DND-41 (cell line): ENCODE measurements around the gene FOXJ3.
"Not testable (repeated sequence)": the region's sequence is repeated elsewhere in the genome, so short reads cannot be mapped to it uniquely, and the experiment has no call there.

Experiments
- ATAC-seq: fragments of 200-7000 bp; cut with Tn5 transposase; 3 replicates; pipeline ENCODE4 v1.9.1; 2021; ENCODE audit warnings: low read depth; ENCODE audit not compliant: insufficient read depth
- DNase-seq: peaks from one replicate; pipeline ENCODE4 v3.0.0-alpha.2; 2020
- H2AFZ ChIP-seq: 2 replicates; pipeline ENCODE4 v1.6.0; 2012; ENCODE audit warnings: low read depth, low read length
- H3K27ac ChIP-seq: 2 replicates; pipeline ENCODE4 v1.5.1; 2012; ENCODE audit warnings: low read length, inconsistent platforms
- H3K27me3 ChIP-seq: fragments of 200-600 bp; sonication (generic); 2 replicates; pipeline ENCODE4 v1.6.0; 2012; ENCODE audit warnings: low read length, mild to moderate bottlenecking, inconsistent platforms; ENCODE audit not compliant: insufficient read depth, poor library complexity
- H3K36me3 ChIP-seq: 2 replicates; pipeline ENCODE4 v1.5.1; 2012; ENCODE audit warnings: low read length, inconsistent platforms; ENCODE audit not compliant: insufficient read depth
- H3K4me1 ChIP-seq: 2 replicates; pipeline ENCODE4 v1.5.1; 2012; ENCODE audit warnings: mild to moderate bottlenecking, low read length; ENCODE audit not compliant: insufficient read depth
- H3K4me2 ChIP-seq: 2 replicates; pipeline ENCODE4 v1.6.0; 2012; ENCODE audit warnings: mild to moderate bottlenecking, moderate library complexity, low read length, inconsistent platforms; ENCODE audit not compliant: insufficient read depth
- H3K4me3 ChIP-seq, 2 experiments: fragments of 200-600 bp in 1 of 2; shearing (Covaris generic) in 1 of 2; 2 replicates each; pipeline ENCODE4 v1.5.1; 2012 to 2016; ENCODE audit warnings: inconsistent platforms in 2 of 2, low read length in 2 of 2, mild to moderate bottlenecking in 2 of 2, low read depth in 1 of 2, moderate library complexity in 1 of 2
- H3K79me2 ChIP-seq: 2 replicates; pipeline ENCODE4 v1.6.0; 2012; ENCODE audit warnings: low read length, inconsistent platforms; ENCODE audit not compliant: insufficient read depth
- H3K9ac ChIP-seq: 2 replicates; pipeline ENCODE4 v1.6.0; 2012; ENCODE audit warnings: low read depth, mild to moderate bottlenecking, inconsistent platforms, low read length, moderate library complexity
- H3K9me3 ChIP-seq: 2 replicates; pipeline ENCODE4 v1.5.1; 2012; ENCODE audit warnings: low read length, moderate library complexity, mild to moderate bottlenecking, inconsistent platforms; ENCODE audit not compliant: insufficient read depth, severe bottlenecking
- H4K20me1 ChIP-seq: 2 replicates; pipeline ENCODE4 v1.6.0; 2012; ENCODE audit warnings: low read length; ENCODE audit not compliant: insufficient read depth
- CTCF ChIP-seq: IDR thresholded peaks from 2 replicates; pipeline ENCODE4 v1.5.1; 2012; ENCODE audit warnings: borderline replicate concordance, low read length, moderate library complexity, mild to moderate bottlenecking; ENCODE audit not compliant: poor library complexity, severe bottlenecking; ENCODE audit errors: extremely low read depth
- EZH2 ChIP-seq: IDR thresholded peaks from 3 replicates; pipeline ENCODE4 v1.6.1; 2012; ENCODE audit warnings: borderline replicate concordance, low read depth, mild to moderate bottlenecking, moderate library complexity, low read length, inconsistent platforms; ENCODE audit not compliant: severe bottlenecking

FOXJ3 gene

GRCh38 chr1:42210421-42211133, 124.5 kb downstream of the FOXJ3 start:
- peaks cover 14% of the 10 kb centered on the region; the same call in 1 of the 2 replicates for H4K20me1 ChIP-seq
- no peak overlapping the region for H3K4me2 ChIP-seq
- H3K36me3 ChIP-seq: peaks cover 34% of the 10 kb centered on the region
- no peaks in the 10 kb centered on the region for H3K4me1 ChIP-seq
- H3K27me3 ChIP-seq: no peaks in the 10 kb centered on the region
- H3K79me2 ChIP-seq: peaks cover 69% of the 10 kb centered on the region
- H3K27ac ChIP-seq: no peak overlapping the region
- TF ChIP-seq EZH2: no peak
- TF ChIP-seq CTCF: no peak
- H3K4me3 ChIP-seq: no peak overlapping the region
- ATAC-seq (no peak), DNase-seq (no peak)
- H2AFZ ChIP-seq: no peak overlapping the region
- H3K9ac ChIP-seq: no peak overlapping the region
- H3K9me3 ChIP-seq: no peaks in the 10 kb centered on the region

- ATAC-seq (no peak), DNase-seq (no peak)
- no peaks in the 10 kb centered on the region for H3K4me1 ChIP-seq
- H3K4me3 ChIP-seq: no peak overlapping the region
- peaks cover 14% of the 10 kb centered on the region; the same call in 1 of the 2 replicates for H4K20me1 ChIP-seq
- no peak overlapping the region for H3K9ac ChIP-seq
- H3K27ac ChIP-seq: no peak overlapping the region
- H3K27me3 ChIP-seq: no peaks in the 10 kb centered on the region
- no peaks in the 10 kb centered on the region for H3K9me3 ChIP-seq
- peaks cover 40% of the 10 kb centered on the region for H3K36me3 ChIP-seq
- peaks cover 63% of the 10 kb centered on the region for H3K79me2 ChIP-seq
- no peak for TF ChIP-seq EZH2
- no peak for TF ChIP-seq CTCF
- no peak overlapping the region for H2AFZ ChIP-seq
- H3K4me2 ChIP-seq: no peak overlapping the region
Observed at GRCh38 chr1:42209526-42210251, 125.3 kb downstream of the FOXJ3 start.

- H3K9ac ChIP-seq, H3K4me1 ChIP-seq, H3K4me2 ChIP-seq, H3K27me3 ChIP-seq, H3K27ac ChIP-seq, H2AFZ ChIP-seq, H3K4me3 ChIP-seq, ATAC-seq, H3K9me3 ChIP-seq, DNase-seq: not testable (repeated sequence)
- Histone ChIP-seq H4K20me1 (peaks cover 14% of the 10 kb centered on the region; the same call in 1 of the 2 replicates), H3K36me3 (peaks cover 42% of the 10 kb centered on the region), H3K79me2 (peaks cover 40% of the 10 kb centered on the region)
Observed at GRCh38 chr1:42206930-42207329, 128.1 kb downstream of the FOXJ3 start.

GRCh38 chr1:42206164-42206563, 128.9 kb downstream of the FOXJ3 start:
- TF ChIP-seq CTCF (no peak), EZH2 (no peak)
- Histone ChIP-seq H3K27me3 (no peaks in the 10 kb centered on the region), H3K4me1 (no peaks in the 10 kb centered on the region), H3K79me2 (peaks cover 34% of the 10 kb centered on the region), H3K9me3 (peaks cover 2% of the 10 kb centered on the region), H3K4me2 (no peak overlapping the region), H3K9ac (no peak overlapping the region), H4K20me1 (peaks cover 14% of the 10 kb centered on the region; the same call in 1 of the 2 replicates), H3K4me3 (no peak overlapping the region), H3K36me3 (peaks cover 37% of the 10 kb centered on the region), H2AFZ (no peak overlapping the region), H3K27ac (no peak overlapping the region)
- DNase-seq (no peak), ATAC-seq (no peak)
